Astrocyte (in vitro differentiated cells and primary cell): Measurements from ENCODE around the gene HTR3C. TPM values are rescaled to one million over a fixed set of nuclear protein-coding genes. Genes with fewer than 3 reads are reported as not detected.

ENCODE experiments used
- DNase-seq: peaks from one replicate; pipeline ENCODE4 v3.0.0-alpha.2; 2010; ENCODE audit warnings: low read depth
- FAIRE-seq: peaks from 2 replicates; lab custom pipeline; 2011; peaks lifted over from hg19 to GRCh38; lab: Jason Lieb, UNC
- H2AFZ ChIP-seq: 2 replicates; pipeline ENCODE4 v1.6.0; 2012; ENCODE audit warnings: low read depth, low read length, inconsistent platforms
- H3K27ac ChIP-seq: 2 replicates; pipeline ENCODE4 v1.5.1; 2011; ENCODE audit warnings: low read depth, low read length, inconsistent platforms
- H3K27me3 ChIP-seq: 2 replicates; pipeline ENCODE4 v1.6.0; 2011; ENCODE audit warnings: low read length, inconsistent platforms; ENCODE audit not compliant: insufficient read depth
- H3K36me3 ChIP-seq: 2 replicates; pipeline ENCODE4 v1.5.1; 2011; ENCODE audit warnings: low read length, inconsistent platforms; ENCODE audit not compliant: insufficient read depth
- H3K4me1 ChIP-seq: 2 replicates; pipeline ENCODE4 v1.5.1; 2011; ENCODE audit warnings: low read length, inconsistent platforms; ENCODE audit not compliant: insufficient read depth
- H3K4me2 ChIP-seq: 2 replicates; pipeline ENCODE4 v1.6.0; 2012; ENCODE audit warnings: low read length, inconsistent platforms
- H3K4me3 ChIP-seq: 2 replicates; pipeline ENCODE4 v1.5.1; 2011; ENCODE audit warnings: low read depth, mild to moderate bottlenecking, low read length, inconsistent platforms; ENCODE audit not compliant: insufficient read depth
- H3K79me2 ChIP-seq: 2 replicates; pipeline ENCODE4 v1.6.0; 2012; ENCODE audit warnings: mild to moderate bottlenecking, low read length, inconsistent platforms; ENCODE audit not compliant: insufficient read depth
- H3K9ac ChIP-seq: 2 replicates; pipeline ENCODE4 v1.6.0; 2012; ENCODE audit warnings: mild to moderate bottlenecking, low read length, inconsistent platforms
- H3K9me3 ChIP-seq: 2 replicates; pipeline ENCODE4 v1.5.1; 2012; ENCODE audit warnings: low read depth, mild to moderate bottlenecking, low read length, inconsistent platforms; ENCODE audit not compliant: insufficient read depth
- H4K20me1 ChIP-seq: 2 replicates; pipeline ENCODE4 v1.6.0; 2012; ENCODE audit warnings: low read length, inconsistent platforms; ENCODE audit not compliant: insufficient read depth
- H3K27ac Mint-ChIP-seq: one replicate; pipeline ENCODE4 v1.8.0; 2021; ENCODE audit warnings: mild to moderate bottlenecking, mixed read lengths; ENCODE audit not compliant: unreplicated experiment
- H3K27me3 Mint-ChIP-seq: one replicate; pipeline ENCODE4 v1.8.0; 2021; ENCODE audit warnings: low read depth, mixed read lengths; ENCODE audit not compliant: unreplicated experiment
- H3K36me3 Mint-ChIP-seq: one replicate; pipeline ENCODE4 v1.8.0; 2021; ENCODE audit warnings: low read depth, mixed read lengths; ENCODE audit not compliant: unreplicated experiment
- H3K4me1 Mint-ChIP-seq: one replicate; pipeline ENCODE4 v1.8.0; 2021; ENCODE audit warnings: low read depth, mixed read lengths; ENCODE audit not compliant: unreplicated experiment
- H3K4me3 Mint-ChIP-seq: one replicate; pipeline ENCODE4 v1.8.0; 2021; ENCODE audit warnings: mild to moderate bottlenecking, moderate library complexity, mixed read lengths; ENCODE audit not compliant: unreplicated experiment
- H3K9me3 Mint-ChIP-seq: one replicate; pipeline ENCODE4 v1.8.0; 2021; ENCODE audit warnings: mild to moderate bottlenecking, mixed read lengths; ENCODE audit not compliant: unreplicated experiment
- EZH2 ChIP-seq: IDR thresholded peaks from 2 replicates; pipeline ENCODE4 v1.6.1; 2012; ENCODE audit warnings: mild to moderate bottlenecking, low read length, inconsistent platforms; ENCODE audit not compliant: insufficient read depth
- total RNA-seq: library from RNA; stranded (reverse); gene quantifications from 2 replicates; pipeline ENCODE4 v1.2.1, GENCODE V29; 2021
- TF ChIP-seq, protein P1 (sequence below): IDR thresholded peaks from 2 replicates; pipeline ENCODE4 v1.5.1; 2011; ENCODE audit warnings: low read depth, mild to moderate bottlenecking, inconsistent platforms, low read length, moderate library complexity; ENCODE audit not compliant: insufficient read depth

Gene HTR3C
- total RNA-seq, 1 donor from 2014 or later = not detected

- Histone ChIP-seq H4K20me1 (no peaks in the 10 kb centered on the region), H2AFZ (no peak overlapping the region), H3K9ac (no peak overlapping the region), H3K79me2 (no peaks in the 10 kb centered on the region), H3K27ac (no peak overlapping the region), H3K4me1 (no peaks in the 10 kb centered on the region), H3K4me3 (no peak overlapping the region), H3K9me3 (no peaks in the 10 kb centered on the region), H3K27me3 (peaks cover 8% of the 10 kb centered on the region), H3K36me3 (no peaks in the 10 kb centered on the region), H3K4me2 (no peak overlapping the region)
- no peaks in the 10 kb centered on the region for H3K36me3 Mint-ChIP-seq
- DNase-seq (no peak), FAIRE-seq (no peak)
- H3K4me3 Mint-ChIP-seq = no peak overlapping the region
- no peaks in the 10 kb centered on the region for H3K4me1 Mint-ChIP-seq
- no peak overlapping the region for H3K27ac Mint-ChIP-seq
- TF ChIP-seq, protein P1, sequence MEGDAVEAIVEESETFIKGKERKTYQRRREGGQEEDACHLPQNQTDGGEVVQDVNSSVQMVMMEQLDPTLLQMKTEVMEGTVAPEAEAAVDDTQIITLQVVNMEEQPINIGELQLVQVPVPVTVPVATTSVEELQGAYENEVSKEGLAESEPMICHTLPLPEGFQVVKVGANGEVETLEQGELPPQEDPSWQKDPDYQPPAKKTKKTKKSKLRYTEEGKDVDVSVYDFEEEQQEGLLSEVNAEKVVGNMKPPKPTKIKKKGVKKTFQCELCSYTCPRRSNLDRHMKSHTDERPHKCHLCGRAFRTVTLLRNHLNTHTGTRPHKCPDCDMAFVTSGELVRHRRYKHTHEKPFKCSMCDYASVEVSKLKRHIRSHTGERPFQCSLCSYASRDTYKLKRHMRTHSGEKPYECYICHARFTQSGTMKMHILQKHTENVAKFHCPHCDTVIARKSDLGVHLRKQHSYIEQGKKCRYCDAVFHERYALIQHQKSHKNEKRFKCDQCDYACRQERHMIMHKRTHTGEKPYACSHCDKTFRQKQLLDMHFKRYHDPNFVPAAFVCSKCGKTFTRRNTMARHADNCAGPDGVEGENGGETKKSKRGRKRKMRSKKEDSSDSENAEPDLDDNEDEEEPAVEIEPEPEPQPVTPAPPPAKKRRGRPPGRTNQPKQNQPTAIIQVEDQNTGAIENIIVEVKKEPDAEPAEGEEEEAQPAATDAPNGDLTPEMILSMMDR = no peak
- TF ChIP-seq EZH2 = no peak
- H3K27me3 Mint-ChIP-seq = peaks cover 17% of the 10 kb centered on the region
- no peaks in the 10 kb centered on the region for H3K9me3 Mint-ChIP-seq
These were observed 23.4 kb upstream of the HTR3C start for GRCh38 chr3:184029443-184029842.

- Mint-ChIP-seq H3K4me1 (no peaks in the 10 kb centered on the region), H3K9me3 (no peaks in the 10 kb centered on the region), H3K36me3 (no peaks in the 10 kb centered on the region), H3K4me3 (no peak overlapping the region), H3K27ac (no peak overlapping the region), H3K27me3 (peaks cover 17% of the 10 kb centered on the region)
- Histone ChIP-seq H3K4me1 (no peaks in the 10 kb centered on the region), H3K4me3 (no peak overlapping the region), H3K9me3 (no peaks in the 10 kb centered on the region), H3K4me2 (no peak overlapping the region), H3K27me3 (peaks cover 13% of the 10 kb centered on the region), H4K20me1 (no peaks in the 10 kb centered on the region), H3K79me2 (no peaks in the 10 kb centered on the region), H3K9ac (no peak overlapping the region), H3K36me3 (no peaks in the 10 kb centered on the region), H3K27ac (no peak overlapping the region), H2AFZ (no peak overlapping the region)
- FAIRE-seq = no peak
- no peak for DNase-seq
- TF ChIP-seq, protein P1 = no peak
- TF ChIP-seq EZH2 = no peak
These were observed 22.3 kb upstream of the HTR3C start for GRCh38 chr3:184030536-184030935.

DNA sequence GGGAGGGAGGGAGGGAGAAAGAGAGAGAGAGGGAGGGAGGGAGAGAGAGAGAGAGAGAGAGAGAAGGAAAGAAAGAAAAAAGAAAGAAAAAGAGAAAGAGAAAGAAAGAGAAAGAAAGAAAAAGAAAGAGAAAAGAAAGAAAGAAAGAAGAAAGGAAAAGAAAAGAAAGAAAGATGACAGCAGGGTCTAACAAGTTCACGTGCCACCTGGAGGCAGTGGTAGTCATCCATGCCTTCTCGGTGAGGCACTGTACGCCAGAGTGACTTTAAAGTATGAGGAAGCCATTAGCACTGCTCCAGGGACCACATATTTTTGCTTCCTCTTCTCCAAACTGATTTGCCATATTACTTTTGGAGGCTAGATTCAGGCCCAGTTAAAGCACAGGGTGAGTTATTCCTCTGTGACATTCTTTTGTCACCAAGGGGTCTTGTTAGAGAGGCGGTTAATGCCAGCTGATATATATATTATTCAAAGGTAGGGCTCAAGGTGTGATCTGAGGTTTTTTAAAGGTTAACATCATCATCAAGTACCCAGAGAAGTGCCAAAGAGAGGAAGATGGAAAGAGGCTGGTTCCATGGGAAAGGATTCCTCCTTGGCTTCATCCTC is 21.6 kb upstream of the HTR3C start, which contains the start of gene HTR3D:
Gene HTR3D, plus strand, starts transcription at position 556 of the 606 bp plus-strand sequence. Its CDS starts 0 bp downstream, at position 556.
- Histone ChIP-seq H3K27ac (no peak within 1 kb of the TSS), H3K27me3 (peaks cover 13% of the 10 kb centered on the region), H3K4me3 (no peak within 1 kb of the TSS), H3K36me3 (no peaks in the 10 kb centered on the region), H3K4me1 (no peaks in the 10 kb centered on the region), H3K4me2 (no peak within 1 kb of the TSS), H2AFZ (no peak within 1 kb of the TSS), H3K79me2 (no peaks in the 10 kb centered on the region), H3K9me3 (no peaks in the 10 kb centered on the region), H4K20me1 (no peaks in the 10 kb centered on the region), H3K9ac (no peak within 1 kb of the TSS)
- TF ChIP-seq, protein P1 = no peak
- TF ChIP-seq EZH2 = no peak
- Mint-ChIP-seq H3K9me3 (no peaks in the 10 kb centered on the region), H3K4me3 (no peak within 1 kb of the TSS), H3K36me3 (no peaks in the 10 kb centered on the region), H3K4me1 (no peaks in the 10 kb centered on the region), H3K27me3 (peaks cover 21% of the 10 kb centered on the region), H3K27ac (peak within 1 kb of the TSS; percentile 42)
- DNase-seq (no peak), FAIRE-seq (no peak)
